Brain microvascular endothelial cell (primary cell): ENCODE results near the gene VTI1A.

Source experiments
- DNase-seq: peaks from one replicate; pipeline ENCODE4 v3.0.0-alpha.2; 2020
- H3K27ac ChIP-seq: fragments of 250-450 bp; sonication (Bioruptor Pico); 2 replicates; pipeline ENCODE4 v1.5.1; 2020; ENCODE audit warnings: mild to moderate bottlenecking, moderate library complexity
- H3K27me3 ChIP-seq: fragments of 250-450 bp; sonication (Bioruptor Pico); replicated peaks from 2 replicates; pipeline ENCODE4 v1.5.1; 2020; ENCODE audit warnings: mild to moderate bottlenecking
- H3K36me3 ChIP-seq: fragments of 250-450 bp; sonication (Bioruptor Pico); replicated peaks from 2 replicates; pipeline ENCODE4 v1.5.1; 2020; ENCODE audit warnings: mild to moderate bottlenecking
- H3K4me3 ChIP-seq: 2 replicates; pipeline ENCODE4 v1.5.1; 2011; ENCODE audit warnings: low read depth, mild to moderate bottlenecking, control low read depth, low read length, moderate library complexity
- in situ Hi-C: cut with HindIII; loops from 2 replicates; pipeline ENCODE4 v1.10.0; 2017; ENCODE audit warnings: low sequenced_read_pairs, low pct_ligation_motif_present
- TF ChIP-seq, protein P1 (sequence below): IDR thresholded peaks from 2 replicates; pipeline ENCODE4 v1.5.1; 2011; ENCODE audit warnings: low read depth, mild to moderate bottlenecking, moderate library complexity, low read length, control low read depth, inconsistent platforms; ENCODE audit errors: missing control alignments

The VTI1A gene

DNA sequence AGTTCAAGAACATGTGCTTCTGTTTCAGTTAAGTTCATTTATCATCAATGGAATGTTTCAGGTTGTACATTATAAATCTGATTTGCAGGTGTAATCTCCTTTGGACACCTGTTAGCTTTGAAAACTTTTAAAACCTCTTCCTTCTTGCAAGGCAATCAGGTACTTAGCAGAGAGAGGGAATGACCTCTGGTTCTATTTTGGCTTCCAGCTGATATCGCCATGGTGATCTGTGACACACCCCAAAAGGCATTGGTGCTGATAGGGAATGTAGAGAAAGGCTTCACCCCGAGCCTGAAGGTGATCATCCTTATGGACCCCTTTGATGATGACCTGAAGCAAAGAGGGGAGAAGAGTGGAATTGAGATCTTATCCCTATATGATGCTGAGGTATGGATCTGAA lies 37.7 kb upstream of the VTI1A start:
- Histone ChIP-seq H3K27ac (no peak overlapping the region), H3K27me3 (no peaks in the 10 kb centered on the region), H3K36me3 (no peaks in the 10 kb centered on the region), H3K4me3 (no peak overlapping the region)
- no peak for DNase-seq
- TF ChIP-seq, protein P1, sequence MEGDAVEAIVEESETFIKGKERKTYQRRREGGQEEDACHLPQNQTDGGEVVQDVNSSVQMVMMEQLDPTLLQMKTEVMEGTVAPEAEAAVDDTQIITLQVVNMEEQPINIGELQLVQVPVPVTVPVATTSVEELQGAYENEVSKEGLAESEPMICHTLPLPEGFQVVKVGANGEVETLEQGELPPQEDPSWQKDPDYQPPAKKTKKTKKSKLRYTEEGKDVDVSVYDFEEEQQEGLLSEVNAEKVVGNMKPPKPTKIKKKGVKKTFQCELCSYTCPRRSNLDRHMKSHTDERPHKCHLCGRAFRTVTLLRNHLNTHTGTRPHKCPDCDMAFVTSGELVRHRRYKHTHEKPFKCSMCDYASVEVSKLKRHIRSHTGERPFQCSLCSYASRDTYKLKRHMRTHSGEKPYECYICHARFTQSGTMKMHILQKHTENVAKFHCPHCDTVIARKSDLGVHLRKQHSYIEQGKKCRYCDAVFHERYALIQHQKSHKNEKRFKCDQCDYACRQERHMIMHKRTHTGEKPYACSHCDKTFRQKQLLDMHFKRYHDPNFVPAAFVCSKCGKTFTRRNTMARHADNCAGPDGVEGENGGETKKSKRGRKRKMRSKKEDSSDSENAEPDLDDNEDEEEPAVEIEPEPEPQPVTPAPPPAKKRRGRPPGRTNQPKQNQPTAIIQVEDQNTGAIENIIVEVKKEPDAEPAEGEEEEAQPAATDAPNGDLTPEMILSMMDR = no peak
- in situ Hi-C loops = no loop called here

DNA sequence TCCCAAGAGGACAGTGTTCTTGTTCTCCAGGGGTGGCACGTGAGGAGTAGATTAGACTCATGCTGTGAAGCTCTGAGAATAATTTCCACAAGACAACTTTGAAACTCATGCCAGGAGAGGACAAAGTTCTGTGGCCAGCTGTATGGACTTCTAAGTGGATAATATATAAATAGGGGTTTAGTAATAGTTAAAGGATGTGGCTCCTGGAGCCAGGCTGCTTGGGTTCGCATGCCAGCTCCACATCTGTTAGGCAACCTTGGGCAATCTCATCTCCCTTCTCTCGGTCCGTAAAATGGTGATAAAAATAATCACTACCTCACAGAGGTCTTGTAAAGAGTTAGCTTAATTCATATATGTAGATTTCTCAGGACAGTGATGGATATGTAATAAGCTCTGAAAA lies 37.3 kb upstream of the VTI1A start:
- Histone ChIP-seq H3K36me3 (no peaks in the 10 kb centered on the region), H3K27me3 (no peaks in the 10 kb centered on the region), H3K4me3 (no peak overlapping the region), H3K27ac (no peak overlapping the region)
- in situ Hi-C loops = no loop called here
- no peak for DNase-seq
- TF ChIP-seq, protein P1 = no peak

DNA sequence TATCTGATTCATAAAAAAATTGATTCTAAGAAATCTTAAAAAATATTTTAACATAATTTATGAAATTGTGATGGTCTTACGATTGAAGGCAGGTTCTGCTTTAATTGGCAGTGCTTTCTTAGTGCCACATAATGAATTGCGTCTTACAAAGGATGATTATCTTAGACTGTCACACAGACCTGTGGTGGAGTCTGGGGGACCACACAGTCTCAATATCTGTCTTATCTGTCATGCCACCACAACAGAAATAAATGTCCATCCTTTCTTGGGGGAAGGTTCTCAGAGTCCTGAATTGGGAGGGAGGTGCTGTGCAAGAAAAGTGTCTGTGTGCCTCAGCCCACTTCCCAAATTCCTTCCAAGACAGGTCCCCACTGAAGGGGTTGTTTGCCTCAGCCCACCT lies 34.3 kb upstream of the VTI1A start:
- in situ Hi-C loops = no loop called here
- TF ChIP-seq, protein P1 = no peak
- no peak overlapping the region for H3K4me3 ChIP-seq
- H3K36me3 ChIP-seq = no peaks in the 10 kb centered on the region
- no peak for DNase-seq
- H3K27ac ChIP-seq = no peak overlapping the region
- H3K27me3 ChIP-seq = no peaks in the 10 kb centered on the region

DNA sequence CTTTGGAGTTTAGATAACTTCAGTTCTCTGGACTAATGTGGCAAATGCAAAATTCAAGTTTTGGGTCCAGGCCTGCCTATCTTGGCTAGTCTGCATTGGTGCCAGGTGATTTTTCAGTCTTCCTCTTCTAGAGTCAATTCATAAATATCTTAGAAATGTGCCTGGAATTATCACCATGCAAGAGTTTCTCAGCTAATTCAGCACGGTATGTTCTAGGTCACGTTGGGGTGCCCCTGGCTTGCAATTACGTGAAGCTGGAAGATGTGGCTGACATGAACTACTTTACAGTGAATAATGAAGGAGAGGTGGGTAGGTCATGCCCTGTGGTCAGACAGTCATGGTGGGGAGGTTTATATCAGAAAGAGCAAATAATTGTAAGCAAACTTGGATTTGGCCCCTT lies 25.3 kb upstream of the VTI1A start:
- Histone ChIP-seq H3K27ac (no peak overlapping the region), H3K4me3 (no peak overlapping the region), H3K36me3 (no peaks in the 10 kb centered on the region), H3K27me3 (no peaks in the 10 kb centered on the region)
- in situ Hi-C loops = no loop called here
- DNase-seq = no peak
- TF ChIP-seq, protein P1 = no peak

DNA sequence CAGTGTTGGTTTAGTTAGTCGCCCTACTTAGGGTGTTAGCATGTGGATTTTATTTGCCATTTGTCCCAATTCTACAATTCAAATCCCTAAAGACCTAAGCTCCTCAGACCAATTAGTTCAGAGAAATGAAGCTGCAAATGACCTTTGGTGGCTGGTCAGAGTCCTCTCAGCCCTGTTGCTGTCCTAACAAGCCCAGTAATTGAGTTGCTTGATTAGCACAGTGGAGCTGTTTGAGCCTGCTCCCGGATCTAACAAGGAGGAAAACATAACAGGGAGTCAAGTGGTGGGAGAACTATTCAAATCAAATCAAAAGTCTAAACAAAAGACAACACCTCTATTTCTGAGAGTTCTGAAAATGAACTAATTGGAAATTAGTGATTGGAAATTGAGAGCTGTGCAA lies 22.4 kb upstream of the VTI1A start:
- H3K36me3 ChIP-seq = no peaks in the 10 kb centered on the region
- in situ Hi-C loops = no loop called here
- no peaks in the 10 kb centered on the region for H3K27me3 ChIP-seq
- H3K27ac ChIP-seq = no peak overlapping the region
- TF ChIP-seq, protein P1 = no peak
- no peak for DNase-seq
- H3K4me3 ChIP-seq = no peak overlapping the region

DNA sequence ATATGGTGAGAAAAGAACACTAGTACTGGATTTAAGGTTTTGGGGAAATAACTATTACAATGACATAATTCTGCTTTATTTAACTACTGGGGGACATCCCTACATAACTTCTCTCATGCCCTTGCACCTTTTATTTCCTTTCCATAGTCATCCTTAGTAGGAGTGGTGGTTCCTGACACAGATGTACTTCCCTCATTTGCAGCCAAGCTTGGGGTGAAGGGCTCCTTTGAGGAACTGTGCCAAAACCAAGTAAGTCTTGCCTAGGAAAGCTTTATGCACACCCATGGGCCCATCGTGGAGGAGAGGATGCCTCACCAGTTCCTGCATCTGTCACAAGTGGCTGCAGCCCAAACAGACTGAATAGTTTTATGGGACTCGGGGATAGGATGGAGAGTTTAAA lies 20.9 kb upstream of the VTI1A start:
- no peak for DNase-seq
- no peak overlapping the region for H3K27ac ChIP-seq
- H3K36me3 ChIP-seq = peaks cover 10% of the 10 kb centered on the region
- H3K4me3 ChIP-seq = no peak overlapping the region
- TF ChIP-seq, protein P1 = no peak
- H3K27me3 ChIP-seq = no peaks in the 10 kb centered on the region
- in situ Hi-C loops = no loop called here
